GM04503 (cell line): ENCODE measurements around the gene GSTM1.
"Not testable (repeated sequence)": the region's sequence is repeated elsewhere in the genome, so short reads cannot be mapped to it uniquely, and the experiment has no call there.

Experiments used
- DNase-seq: peaks from one replicate; pipeline ENCODE4 v3.0.0-alpha.2; 2012; ENCODE audit warnings: low read depth

The GSTM1 gene

DNA sequence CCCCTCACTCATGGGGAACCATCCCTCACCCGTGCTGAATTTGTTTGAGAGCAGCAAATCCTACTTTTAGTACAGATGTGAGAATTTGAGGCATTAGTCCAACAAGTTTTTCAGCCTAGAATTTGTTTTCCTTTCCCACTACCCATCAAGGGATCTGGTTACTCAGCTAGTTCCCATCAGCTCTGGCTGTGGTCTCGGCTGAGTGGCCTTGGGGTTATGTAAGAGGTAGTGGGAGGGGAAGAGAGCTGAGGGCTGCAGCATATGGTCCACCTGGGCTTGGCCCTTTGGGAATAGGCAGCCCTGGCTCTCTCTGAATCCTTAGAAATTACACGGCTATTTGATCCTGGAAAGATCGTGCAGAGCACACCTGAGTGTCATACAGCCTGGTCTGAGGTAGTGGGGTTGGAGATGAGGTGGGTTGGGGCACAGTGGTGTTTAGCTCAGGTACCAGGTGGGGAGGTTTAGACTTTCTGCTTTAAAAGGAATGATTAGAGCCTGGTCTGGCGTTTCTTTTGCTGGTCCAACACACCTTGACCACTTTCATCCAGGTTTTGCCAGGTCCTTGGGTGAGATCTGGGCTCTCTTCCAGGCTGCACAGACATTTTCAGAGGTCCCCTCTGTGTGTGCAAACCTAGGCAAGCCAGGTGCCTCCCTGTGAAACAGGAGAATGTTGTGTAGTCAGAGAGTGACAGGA, 27.5 kb upstream of the GSTM1 start:
- no peak for DNase-seq

DNA sequence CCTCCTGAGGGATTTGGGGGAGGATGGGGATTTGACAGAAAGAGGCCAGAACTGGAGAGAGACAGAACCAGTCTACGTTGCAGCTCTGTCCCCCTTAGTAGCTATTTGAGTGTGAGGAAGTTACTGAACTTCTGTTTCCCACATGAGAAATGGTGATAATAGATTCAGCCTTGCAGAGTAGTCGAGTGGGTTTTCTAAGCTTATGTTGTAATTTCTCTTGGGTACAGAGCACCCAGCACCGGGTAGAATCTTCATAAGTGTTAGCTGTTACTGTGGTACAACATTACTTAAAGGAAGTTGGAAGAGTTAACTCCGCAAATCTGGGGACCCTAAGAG, 27.0 kb upstream of the GSTM1 start:
- DNase-seq, result not testable (repeated sequence)

DNA sequence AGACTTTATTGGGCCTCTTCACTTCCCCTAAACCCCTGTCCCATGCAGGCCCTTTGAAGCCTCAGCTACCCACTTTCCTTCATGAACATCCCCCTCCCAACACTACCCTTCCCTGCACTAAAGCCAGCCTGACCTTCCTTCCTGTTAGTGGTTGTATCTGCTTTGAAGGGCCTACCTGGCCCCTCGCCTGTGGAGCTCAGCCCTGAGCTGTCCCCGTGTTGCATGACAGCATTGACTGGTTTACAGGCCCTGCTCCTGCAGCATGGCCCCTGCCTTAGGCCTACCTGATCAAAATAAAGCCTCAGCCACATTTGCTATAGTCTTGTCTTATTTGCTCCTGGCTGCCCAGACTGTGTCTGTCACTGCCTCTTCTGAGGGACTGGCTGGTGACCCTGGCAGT, 26.2 kb upstream of the GSTM1 start:
- DNase-seq, result no peak

DNA sequence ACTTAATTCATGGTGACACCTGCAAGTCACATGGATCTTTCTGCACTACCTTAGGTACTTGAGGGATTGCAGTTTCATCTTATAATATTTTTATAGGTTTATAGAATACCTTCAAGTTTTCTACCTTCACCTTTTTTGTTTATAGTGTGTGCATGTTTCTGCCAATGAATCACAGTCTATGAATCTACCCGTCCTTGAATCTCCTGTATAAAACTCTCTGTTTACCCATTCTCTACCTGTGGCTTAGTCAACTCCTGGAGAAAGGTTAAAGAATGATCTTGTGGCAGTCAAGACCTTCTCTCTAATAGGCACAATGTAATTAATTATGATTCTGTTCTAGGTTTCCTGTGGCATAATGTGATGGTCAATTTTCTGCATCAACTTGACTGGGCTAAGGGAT, 22.9 kb upstream of the GSTM1 start:
- no peak for DNase-seq

DNA sequence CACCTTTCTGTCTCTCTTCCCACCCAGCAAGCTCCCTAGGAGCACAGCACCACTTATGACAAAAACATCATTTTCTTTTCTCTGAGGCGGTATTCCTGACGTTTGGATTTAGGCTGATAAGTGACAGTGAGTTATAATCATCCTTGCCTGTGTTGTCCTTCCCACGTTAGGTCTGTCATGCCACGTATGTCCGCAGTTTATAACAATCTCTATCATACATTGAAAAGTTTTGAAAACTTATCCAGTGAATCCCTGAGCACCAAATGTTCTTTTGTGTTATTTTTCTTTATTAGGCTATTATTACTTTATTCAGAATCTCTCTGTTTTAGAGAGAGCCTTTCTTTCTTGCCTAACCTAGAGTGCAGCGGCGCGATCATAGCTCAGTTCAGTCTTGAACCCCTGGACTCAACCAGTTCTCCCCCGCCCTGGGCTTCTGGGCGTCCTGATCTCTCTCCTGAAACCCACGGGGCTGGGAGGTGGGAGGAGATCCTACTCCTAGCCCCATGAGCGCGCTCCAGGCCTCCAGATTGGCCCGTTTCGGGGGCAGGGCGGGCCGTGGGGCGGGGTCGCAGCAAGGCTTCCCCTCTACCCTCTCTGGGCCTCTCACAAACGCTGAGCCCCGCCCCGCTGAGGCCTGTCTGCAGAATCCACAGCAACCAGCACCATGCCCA, 20.0 kb upstream of the GSTM1 start, which contains the start of gene GSTM2:
Gene GSTM2 (plus strand): TSS at position 606 of the 671 bp plus-strand sequence. CDS start 59 bp downstream, at position 665.
- peak; percentile 38 for DNase-seq

DNA sequence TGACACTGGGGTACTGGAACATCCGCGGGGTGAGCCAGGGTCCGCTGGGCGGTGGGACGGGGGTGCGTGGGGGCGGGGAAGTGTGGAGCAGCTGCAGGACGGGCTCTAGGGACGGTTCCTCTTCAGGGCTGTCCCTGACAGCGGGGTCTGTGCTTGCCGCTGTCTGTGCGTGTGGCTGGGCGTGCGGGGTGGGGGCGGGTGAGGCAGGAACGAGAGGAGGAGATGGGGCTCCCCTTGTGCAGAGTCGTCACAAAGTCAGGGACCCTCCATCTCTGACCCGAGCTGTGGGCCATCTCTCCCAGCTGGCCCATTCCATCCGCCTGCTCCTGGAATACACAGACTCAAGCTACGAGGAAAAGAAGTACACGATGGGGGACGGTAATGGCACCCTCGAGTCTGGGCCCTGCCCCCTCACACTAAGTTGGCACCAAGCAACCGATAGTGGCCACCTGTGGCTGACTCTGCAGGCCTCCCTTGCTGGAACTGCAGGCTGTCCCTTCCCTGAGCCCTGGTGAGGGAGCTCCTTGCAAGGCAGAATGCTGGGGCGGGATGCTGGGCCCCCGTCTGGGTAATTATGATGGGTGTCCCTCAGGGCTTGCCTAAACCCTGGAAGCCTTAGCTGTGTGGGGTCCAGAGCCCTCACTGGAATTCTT, 19.4 kb upstream of the GSTM1 start:
- DNase-seq, result no peak

DNA sequence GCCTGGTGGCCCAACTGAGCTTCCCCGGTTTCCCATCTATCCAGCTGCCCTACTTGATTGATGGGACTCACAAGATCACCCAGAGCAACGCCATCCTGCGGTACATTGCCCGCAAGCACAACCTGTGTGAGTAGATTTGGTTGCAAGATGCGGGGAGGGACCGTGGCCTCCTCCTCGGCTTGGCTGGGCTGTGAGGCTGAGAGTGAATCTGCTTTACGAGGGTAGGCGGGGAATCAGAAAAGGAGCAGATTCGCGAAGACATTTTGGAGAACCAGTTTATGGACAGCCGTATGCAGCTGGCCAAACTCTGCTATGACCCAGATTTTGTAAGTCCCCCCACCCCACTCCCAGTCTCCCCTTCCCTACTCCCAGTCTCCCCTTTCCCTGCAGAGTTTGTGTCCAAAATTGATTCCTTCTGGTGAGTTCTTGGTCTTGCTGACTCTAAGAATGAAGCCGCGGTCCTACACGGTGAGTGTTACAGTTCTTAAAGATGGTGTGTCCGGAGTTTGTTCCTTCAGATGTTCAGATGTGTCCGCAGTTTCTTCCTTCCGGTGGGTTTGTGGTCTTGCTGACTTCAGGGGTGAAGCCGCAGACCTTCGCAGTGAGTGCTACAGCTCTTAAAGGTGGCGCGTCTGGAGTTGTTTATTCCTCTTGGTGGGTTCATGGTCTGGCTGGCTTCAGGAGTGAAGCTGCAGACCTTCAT, 18.2 kb upstream of the GSTM1 start:
- DNase-seq, result no peak

DNA sequence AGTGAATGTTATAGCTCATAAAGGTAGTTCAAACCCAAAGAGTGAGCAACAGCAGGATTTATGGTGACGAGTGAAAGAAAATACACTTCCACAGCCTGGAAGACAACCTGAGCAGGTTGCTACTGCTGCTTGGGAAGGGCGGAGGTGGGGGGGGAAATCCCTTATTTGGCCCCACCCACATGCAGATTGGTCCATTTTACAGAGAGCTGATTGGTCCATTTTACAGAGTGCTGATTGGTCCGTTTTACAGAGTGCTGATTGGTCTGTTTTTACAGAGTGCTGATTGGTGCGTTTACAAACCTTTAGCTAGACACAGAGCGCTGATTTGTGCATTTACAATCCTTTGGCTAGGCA, 17.7 kb upstream of the GSTM1 start:
- not testable (repeated sequence) for DNase-seq

DNA sequence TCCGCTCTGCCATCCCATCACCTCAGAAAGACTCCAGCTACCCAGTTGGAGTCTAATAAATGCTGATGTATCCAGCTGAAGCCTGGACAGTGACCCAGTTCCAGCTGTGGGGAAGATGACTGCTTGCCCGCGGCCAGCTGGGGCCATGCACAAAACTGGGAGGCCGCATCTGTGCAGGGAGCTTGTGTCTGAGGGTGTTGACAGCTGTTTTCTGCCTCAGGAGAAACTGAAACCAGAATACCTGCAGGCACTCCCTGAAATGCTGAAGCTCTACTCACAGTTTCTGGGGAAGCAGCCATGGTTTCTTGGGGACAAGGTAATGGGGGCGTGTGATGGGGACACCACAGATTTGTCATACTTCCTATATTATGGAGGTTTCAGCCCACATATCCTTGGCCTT, 16.6 kb upstream of the GSTM1 start:
- DNase-seq, result no peak

DNA sequence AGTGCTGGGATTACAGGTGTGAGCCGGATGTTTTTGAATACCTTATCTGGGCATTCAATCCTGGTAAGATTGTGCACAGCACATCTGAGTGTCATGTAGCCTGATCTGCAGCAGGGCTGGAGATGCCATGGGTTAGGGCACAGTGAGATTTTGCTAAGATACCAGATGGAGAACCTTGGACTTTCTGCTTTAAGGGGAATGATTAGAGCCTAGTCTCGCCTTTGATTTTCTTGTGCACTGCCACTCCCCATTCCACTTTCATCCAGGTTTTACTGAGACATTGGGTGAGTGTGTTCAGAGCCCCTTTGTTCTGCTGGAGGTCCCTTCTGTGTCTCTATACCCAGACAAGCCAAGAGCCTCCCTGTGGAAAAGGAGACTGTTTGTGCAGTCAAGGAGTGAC, 13.8 kb upstream of the GSTM1 start:
- not testable (repeated sequence) for DNase-seq

DNA sequence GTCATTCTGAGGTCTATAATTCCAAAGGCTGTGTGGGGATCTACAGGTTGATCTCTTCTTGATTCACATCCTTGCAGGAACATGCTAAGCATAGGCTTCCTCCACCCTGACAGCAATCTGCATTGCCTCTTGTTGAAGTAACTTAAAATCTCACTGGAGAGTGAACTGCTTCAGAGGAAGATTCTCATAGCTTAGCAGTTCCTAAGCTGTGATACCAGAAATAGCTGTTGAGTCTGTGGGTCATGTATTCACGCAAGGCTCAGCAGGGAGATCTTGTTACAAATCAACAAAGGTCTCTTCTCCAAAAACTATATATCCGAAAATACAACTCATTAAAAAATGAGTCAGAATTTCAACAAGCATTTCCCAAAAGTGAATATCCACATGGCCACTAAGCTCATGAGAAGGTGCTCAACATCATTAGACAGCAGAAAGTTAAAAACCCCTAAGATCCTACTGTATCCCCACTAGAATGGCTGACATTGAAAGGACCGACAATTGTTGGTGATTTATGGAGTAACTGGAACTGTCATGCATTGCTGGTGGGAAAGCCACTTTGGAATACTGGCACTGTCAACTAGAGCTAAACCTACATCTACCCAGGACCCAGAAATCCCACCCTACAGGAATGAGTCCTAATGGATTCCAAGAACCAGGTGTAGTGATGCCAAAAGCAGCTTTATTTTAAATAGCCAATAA, 10.8 kb upstream of the GSTM1 start:
- not testable (repeated sequence) for DNase-seq

DNA sequence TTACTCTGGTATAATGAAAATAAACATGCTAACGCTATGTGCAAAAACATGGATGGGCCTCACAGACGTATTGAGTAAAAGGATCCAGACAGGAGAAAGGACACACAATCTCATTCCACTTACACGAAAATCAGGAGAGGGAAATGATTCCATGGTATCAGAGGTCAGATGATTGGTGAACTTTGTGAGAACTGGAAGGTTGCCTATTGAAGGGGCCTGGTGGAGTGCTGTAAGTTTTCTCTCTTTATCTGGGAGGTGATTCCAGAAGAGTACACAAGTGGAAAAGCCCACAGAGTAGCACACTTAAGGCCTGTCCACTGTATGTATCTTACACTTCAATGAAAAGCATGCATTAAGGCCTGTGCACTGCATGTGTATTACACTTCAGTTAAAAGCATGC, 10.2 kb upstream of the GSTM1 start:
- no peak for DNase-seq

DNA sequence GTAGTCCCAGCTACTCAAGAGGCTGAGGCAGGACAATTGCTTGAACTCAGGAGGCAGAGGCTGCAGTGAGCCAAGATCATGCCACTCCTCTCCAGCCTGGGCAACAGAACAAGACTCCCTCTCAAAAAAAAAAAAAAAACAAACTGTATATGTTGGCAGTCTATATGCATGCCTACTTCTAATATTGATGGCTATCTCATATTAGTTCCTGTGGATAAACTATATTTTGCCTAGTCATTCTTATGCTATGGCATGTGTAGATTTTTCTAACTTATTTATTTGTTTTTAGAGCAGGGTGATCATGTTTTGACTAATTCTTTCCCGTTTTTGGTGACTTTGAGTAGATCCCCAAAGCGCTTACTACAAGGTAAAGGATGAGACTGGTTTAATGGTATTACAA, 9.0 kb upstream of the GSTM1 start:
- DNase-seq, result not testable (repeated sequence)

DNA sequence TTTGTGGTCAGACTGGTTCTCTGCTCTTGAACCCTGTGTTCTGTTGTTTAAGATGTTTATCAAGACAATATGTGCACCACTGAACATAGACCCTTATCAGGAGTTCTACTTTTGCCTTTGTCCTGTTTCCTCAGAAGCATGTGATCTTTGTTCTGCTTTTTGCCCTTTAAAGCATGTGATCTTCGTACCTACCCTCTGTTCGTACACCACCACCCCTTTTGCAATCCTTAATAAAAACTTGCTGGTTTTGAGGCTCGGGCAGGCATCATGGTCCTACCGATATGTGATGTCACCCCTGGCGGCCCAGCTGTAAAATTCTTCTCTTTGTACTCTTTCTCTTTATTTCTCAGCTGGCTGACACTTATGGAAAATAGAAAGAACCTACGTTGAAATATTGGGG, 2.8 kb upstream of the GSTM1 start:
- not testable (repeated sequence) for DNase-seq

DNA sequence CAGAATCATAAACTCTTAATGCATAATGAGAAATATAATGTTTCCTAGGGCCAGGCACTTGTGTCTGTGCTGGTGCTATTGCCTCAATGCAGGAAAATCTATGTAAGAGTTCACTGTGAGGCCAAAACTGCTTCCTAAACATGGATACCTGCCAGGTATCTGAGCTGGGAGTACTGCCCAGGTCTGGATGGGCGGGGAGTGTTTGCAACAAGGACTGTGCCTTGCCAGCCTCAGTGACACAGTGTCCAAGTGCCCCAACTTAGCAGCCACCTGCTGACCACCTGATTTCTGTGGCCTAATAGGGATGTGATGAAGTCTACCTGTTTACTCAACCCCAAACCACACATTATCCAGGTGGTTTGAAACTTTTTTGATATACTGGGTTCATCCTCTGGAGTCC, 2.2 kb upstream of the GSTM1 start:
- not testable (repeated sequence) for DNase-seq

DNA sequence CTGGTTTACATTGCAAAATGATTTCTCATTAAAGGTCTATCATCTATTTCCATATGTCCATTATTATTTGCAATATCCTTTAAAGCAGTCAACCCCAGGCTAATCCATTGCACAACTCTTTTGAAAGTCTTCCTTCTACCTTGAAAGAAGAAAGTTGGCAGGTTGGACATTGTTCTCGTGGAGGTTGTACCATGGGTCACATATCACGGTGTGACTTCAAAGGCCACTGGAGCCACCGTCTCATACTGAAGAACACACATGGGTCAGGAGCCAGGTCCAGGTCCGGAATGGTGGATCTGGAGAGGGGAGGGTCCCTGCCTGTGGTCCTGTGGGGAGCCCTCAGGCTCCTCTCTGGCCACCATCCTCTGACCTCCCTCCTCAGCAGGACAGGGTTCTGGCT, 1.7 kb upstream of the GSTM1 start:
- DNase-seq, result not testable (repeated sequence)

DNA sequence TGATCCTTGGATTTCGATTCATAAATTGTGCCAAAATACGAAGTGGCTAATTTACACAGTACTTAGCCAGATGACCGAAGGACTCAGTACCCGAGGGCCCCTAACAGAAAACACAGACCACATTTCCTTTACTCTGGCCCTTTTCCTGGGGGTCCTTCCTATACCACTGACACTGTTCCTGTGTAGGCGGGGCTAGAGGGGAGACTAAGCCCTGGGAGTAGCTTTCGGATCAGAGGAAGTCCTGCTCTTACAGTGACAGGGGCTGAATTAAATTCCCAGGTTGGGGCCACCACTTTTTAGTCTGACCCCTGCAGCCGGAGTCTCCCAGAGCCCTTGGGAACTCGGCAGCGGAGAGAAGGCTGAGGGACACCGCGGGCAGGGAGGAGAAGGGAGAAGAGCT, 508 bp upstream of the GSTM1 start:
- not testable (repeated sequence) for DNase-seq

DNA sequence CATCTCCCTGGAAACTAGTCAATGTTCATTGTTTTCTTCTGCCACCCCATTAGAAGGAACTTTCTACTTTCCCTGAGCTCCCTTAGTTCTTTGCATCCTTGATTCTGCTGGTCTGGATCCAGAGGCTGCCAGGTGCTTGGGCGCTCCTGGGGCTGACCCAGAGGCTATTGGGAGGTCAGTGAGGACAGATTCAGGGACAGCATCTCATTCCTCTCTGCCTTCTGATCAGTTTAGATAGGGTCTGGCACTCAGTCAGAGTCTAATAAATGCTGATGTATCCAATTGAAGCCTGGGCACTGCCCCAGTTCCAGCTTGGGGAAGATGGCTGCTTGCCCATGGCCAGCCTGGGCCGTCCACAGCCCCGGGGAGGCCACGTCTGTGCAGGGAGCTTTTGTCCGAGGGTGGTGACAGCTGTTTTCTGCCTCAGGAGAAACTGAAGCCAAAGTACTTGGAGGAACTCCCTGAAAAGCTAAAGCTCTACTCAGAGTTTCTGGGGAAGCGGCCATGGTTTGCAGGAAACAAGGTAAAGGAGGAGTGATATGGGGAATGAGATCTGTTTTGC, 2.3 kb downstream of the GSTM1 start:
- no peak for DNase-seq

DNA sequence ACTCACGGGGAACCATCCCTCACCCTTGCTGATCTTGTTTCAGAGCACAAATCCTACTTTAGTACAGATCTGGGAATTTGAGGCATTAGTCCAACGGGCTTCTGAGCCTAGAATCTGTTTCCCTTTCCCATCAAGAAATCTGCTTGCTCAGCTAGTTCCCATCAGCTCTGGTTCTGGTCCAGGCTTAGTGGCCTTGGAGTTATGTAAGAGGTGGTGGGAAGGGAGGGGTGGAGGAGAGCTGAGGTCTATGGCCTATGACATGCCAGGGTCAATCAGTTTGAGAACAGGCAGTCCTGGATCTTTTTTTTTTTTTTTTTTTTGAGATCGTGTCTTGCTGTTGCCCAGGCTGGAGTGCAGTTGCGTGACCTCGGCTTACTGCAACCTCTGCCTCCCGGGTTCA, 4.1 kb downstream of the GSTM1 start:
- no peak for DNase-seq

DNA sequence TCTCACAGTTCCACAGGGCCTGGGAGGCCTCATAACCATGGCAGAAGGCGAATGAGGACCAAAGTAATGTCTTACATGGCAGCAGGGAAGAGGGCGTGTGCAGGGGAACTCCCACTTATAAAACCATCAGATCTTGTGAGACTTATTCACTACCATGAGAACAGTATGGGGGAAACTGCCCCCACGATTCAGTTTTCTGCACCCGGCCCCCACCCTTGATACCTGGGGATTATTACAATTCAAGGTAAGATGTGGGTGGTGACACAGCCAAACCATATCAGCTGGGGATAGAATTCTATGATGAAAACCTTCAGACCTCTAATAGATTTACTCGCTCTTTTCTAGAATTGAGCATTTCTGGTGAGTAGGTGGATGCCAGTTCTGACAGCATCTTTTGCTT, 6.8 kb downstream of the GSTM1 start:
- DNase-seq, result not testable (repeated sequence)

DNA sequence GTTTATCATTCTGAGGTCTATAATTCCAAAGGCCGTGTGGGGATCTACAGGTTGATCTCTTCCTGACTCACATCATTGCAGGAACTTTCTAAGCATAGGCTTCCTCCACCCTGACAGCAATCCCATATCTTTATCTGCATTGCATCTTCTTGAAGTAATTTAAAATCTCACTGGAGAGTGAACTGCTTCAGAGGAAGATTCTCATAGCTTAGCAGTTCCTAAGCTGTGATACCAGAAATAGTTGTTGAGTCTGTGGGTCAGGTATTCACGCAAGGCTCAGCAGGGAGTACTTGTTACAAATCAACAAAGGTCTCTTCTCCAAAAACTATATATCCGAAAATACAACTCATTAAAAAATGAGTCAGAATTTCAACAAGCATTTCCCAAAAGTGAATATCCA, 7.5 kb downstream of the GSTM1 start:
- not testable (repeated sequence) for DNase-seq

DNA sequence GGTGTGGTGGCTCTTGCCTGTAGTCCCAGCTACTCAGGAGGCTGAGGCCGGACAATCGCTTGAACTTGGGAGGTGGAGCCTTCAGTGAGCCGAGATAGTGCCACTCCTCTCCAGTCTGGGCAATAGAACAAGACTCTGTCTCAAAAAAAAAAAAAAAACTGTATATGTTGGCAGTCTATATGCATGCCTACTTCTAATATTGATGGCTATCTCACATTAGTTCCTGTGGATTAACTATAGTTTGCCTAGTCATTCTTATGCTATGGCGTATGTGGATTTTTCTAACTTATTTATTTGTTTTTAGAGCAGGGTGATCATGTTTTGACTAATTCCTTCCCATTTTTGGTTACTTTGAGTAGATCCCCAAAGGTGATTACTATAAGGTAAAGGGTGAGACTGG, 9.4 kb downstream of the GSTM1 start:
- DNase-seq, result no peak
